ENCODE results near the gene DNM3.
"Not testable (repeated sequence)": the region's sequence is repeated elsewhere in the genome, so short reads cannot be mapped to it uniquely, and the experiment has no call there.

DNM3 gene

DNA sequence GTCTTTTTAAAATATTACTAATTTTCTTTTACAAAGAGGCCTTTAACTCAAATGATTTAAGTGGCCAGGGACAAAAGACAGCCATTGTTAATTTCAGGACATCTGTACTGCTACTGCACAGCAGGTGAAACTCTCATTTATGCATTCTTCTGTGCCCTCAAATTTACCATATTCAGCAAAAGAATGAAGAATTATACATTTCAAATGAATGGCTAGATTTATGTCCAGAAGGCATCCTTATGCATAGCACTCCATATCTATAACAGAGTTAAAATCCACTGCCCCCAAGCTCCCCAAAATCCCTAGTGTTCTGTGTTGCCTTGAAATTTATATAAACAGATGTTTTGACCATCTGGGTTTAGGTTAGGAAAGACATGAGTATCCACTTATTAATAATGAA is 202.6 kb downstream of the DNM3 start:
- DNase-seq = no peak

DNA sequence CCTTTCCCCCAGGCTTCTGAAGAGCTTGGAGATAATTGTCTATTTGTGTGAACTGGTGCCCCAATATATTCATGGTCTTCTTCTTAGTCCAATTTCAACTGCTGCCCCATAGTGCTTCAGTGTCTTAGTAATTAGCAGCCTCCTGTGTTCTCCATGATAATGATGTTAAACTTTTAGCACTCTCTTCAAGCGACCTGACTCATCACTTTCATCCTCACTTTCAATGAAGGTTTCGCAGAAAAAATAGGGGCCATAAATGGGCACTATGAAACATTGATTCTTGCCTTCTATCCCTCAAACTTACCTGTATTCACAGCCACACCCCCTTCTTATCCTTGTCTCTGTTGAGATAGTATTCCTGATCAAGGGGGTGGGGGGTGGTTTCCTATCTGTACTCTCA is 210.6 kb downstream of the DNM3 start:
- DNase-seq = no peak

DNA sequence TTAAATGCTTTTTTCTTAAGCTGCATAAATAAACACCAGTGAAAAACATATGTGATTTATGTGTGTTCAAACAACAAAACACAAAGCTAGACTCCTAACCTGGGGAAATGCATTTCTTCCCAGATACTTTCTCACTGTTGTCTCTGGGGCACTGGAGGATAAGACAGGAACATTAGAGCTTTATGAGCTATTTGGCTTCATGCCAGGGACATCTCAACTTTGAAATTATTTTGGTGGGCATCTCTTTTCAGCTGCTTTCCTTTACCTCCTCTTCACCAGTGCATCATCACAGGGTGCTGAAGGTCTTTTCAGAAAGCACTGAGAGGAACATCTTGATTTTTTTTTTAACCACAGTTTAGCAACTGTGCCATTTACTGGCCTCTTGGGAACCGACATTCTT is 212.9 kb downstream of the DNM3 start:
- DNase-seq = no peak

DNA sequence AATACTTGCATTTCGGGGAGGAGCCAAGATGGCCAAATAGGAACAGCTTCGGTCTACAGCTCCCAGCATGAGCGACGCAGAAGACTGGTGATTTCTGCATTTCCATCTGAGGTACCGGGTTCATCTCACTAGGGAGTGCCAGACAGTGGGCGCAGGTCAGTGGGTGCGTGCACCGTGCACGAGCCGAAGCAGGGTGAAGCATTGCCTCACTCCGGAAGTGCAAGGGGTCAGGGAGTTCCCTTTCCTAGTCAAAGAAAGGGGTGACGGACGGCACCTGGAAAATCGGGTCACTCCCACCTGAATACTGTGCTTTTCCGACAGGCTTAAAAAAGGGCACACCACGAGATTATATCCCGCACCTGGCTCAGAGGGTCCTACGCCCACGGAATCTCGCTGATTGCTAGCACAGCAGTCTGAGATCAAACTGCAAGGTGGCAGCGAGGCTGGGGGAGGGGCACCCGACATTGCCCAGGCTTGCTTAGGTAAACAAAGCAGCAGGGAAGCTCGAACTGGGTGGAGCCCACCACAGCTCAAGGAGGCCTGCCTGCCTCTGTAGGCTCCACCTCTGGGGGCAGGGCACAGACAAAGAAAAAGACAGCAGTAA is 214.6 kb downstream of the DNM3 start:
- not testable (repeated sequence) for DNase-seq

DNA sequence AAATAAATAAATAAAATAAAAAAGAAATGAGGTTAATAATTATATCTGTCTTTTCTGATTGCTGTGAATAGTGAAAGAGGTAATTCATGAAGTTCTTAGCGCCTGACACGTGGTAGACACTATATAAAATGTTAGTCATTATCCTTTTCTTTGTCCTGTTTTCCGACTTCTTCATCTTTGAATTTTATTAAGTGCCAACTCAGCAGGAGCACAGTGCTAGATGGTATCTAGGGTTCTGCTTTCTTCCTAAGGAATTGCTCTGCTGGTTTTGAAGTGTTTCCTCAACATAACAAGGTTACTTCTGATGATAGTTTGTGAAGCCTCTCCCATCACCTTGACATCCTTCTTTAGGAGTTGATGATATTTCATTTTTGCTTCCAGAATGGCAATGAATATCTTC is 227.0 kb downstream of the DNM3 start:
- no peak for DNase-seq

DNA sequence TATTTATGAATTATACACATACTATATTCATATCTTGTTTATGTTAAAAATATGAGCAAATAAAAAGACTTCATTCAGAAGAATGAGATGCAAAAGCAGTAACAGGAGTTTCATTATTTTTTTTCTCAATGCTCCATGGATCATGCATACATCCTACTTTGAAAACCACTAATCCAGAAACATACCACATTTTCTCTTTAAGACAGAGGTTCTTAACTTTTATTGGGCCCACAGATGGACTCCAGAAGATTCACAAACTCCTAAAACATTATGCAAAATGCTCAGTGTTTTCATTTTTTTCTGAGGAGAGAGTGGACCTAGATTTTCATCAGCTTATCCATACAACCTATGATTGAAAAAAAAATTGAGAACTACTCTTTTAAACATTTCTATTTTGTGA is 227.8 kb downstream of the DNM3 start:
- no peak for DNase-seq

DNA sequence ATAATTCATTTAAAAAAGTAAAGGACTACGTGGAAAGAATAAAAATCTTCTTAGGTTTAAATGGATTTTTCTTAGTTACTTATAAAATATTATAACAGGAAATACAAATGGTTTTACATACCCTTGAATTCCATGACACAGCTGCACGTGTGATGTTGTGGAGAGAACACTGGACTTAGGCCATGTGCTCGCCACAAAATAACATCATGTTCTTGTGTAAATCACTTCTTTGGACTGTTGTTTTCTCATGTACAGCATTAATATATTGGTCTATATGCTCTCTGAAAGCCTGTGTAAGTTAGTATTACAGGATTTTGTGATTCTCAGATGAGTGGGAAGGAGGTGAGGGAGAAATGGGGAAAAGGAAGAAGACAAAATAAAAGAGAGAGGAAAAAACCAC is 228.2 kb downstream of the DNM3 start:
- DNase-seq = no peak

DNA sequence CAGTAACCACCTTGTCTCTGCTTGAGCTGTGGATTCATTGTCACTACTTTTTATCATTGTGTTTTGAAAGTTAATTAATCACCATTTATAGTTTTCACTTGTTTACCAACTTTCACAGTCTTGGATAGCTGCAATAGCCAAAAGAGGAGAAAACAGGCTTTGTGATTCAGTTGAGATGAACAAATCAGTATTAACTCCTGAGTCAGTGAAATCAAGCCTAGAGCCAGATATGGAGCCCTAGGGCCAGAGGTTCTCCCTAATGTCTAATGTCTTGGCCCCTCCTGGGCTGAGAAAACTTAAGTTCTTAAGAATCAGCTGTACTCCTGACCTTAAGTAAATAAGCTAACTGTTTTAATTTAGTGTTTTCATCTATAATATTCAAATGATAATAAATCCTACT is 228.8 kb downstream of the DNM3 start:
- DNase-seq = no peak

DNA sequence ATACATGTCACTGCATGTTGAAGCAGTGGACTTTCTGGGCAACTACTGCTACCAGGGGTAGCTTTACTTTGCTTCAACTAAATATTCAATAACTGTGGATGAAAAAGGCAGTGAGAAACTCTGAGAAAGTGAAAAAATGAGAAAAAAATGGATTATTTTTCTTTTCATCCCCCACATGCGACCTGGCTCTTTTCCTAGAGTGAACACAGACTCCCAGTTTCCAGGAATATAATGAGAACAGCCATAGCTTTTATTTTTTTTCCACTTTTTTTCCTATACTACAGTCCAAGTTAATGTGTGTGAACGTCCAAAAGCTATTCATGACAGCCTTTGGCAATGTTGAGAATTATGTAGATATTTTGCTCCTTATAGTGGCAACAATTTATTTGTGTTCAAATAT is 230.4 kb downstream of the DNM3 start:
- DNase-seq = no peak

DNA sequence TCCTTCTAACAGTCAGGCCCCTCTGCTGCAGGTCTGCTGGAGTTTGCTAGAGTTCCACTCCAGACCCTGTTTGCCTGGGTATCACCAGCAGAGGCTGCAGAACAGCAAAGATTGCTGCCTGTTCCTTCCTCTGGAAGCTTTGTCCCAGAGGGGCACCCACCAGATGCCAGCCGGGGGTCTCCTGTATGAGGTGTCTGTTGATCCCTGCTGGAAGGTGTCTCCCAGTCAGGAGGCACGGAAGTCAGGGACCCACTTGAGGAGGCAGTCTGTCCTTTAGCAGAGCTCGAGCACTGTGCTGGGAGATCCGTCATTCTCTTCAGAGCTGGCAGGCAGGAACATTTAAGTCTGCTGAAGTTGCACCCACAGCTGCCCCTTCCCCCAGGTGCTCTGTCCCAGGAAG is 238.6 kb downstream of the DNM3 start:
- DNase-seq = not testable (repeated sequence)

DNA sequence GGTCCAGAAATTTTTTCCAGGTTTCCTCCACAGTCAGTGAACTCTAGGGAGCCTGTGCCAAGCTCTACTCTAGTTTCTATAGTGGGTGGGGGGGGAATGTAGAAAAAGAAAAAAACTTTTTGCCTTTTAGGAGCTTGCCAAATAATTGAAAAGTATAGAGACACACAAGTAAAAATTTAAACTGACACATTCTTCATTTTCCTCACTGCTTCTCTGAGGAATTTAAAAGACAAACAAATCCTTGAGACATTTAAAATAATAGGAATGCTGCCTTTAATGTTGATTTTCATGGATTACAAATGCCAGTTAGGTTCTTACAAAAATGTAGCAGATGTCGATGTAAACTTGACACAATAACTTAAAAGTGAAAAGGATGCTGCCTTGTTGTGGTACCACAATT is 241.9 kb downstream of the DNM3 start:
- DNase-seq = no peak

DNA sequence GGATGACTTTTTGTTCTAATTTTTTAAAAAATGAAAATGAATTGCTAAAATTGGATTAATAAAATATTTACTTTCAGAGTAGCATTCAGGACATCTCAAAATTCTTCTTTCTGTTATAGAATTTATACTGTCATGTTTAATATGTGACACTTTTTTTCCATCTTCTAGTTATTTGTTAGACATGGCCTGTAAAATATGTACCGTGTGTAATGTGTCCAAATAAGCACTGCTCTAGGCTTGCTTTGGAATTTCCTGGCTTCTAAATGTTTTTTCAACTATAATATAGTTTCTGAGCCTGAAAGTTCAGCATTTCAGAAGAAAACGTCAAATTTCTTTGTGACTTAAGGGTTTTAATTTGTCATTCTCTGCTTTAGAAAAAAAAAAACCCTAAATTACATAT is 243.6 kb downstream of the DNM3 start:
- DNase-seq = no peak

DNA sequence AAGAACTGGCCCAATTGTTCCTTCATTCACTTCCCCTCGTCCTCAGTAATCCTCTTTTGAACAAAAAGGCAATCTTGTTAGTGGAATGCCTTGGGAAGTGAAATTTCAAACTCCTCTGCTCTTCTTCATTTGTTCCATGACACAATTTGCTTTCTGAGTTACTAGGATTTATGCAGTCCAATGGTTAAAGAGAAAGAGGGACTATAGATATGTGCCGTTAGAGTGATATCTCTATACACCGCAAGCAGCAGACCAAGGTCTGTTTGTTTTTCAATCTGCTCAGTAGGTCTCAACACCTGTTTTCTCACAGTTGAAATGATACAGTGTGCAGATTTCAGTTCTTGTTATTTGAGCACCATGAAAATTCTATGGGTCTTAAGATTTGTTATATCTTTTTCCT is 244.0 kb downstream of the DNM3 start:
- DNase-seq = no peak

DNA sequence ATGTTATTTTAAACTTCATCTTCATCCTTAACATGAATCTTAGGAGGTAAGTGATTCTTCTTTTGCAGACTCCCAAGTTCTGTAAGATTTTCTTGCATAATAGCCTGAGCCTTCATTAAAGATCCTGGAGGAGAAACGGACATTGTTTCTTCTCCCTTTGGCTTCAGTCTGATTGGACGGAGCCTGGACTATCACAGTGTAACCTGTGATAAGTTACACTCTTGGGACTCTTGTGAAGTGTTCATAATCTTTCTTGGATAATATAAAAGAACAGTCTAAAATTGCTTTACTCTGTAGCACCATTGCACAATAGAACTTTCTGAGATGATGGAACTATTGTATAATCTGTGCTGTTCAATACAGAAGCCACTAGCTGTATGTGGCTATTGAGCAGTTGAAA is 244.8 kb downstream of the DNM3 start:
- no peak for DNase-seq

DNA sequence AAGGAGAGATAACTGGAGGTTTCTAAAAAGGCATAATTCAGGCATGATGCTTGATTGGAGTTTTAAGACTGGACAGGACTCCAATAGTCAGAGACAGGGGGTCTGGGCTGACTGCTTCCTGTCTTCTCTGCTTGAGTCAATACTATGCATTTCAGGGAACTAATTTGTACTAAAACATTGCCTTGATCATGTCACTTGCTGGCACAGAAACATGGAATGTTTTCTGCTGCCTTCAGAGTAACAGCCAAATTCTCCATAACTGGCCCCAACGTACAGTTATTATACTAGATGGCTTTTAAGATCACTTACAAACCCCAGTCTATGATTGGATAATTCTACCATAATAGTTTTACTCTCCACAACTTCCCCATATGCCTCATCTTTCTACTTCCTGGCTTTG is 247.0 kb downstream of the DNM3 start:
- no peak for DNase-seq

DNA sequence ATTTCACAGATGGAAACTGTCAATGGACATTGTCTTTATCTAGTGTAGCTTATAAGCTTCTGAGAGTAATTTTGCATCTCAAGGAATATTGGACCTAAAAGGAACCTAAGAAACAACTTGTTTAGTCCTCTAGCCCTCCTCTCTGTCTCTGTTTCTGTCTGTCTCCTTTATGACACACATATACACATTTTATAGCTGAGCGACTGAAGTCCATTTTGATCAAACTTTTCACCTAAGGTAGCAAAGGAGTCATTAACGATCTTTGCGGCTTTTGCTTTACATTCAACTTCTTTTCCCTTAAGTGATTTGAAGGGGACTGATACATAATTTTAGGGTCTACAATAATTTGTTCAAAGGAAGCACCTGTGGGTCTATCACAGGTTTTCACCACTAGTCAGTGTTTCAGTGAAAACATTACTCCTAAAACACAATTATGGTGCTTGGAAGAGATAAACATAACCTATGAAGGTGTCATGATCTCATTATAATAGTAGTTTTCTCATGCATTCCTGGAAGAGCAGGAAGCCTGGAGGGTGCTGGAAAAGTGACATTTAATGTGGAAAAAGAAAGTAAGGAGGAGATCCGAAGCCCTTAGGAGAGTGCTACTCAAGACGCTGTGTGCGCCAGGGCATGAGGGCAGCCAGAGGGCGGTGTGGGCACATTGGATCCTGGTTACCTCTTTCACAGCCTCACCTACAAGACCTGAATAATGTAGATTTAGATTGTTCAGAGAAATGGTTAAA is 248.6 kb downstream of the DNM3 start:
- DNase-seq = no peak

DNA sequence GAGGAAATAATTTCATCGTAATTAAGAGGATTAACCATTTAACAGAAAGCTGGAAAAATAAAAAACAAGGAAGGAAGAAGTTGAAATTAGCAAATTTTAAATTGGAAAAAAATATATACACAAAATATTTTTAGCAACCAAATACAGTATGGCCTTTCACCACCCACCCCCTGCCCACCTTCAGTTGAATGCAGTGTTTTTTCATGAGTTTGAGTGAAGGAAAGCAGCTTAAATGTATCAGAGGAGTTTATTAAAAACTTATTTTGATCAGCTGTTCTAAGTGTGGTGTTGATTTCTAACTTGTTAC is 249.2 kb downstream of the DNM3 start:
- no peak for DNase-seq

DNA sequence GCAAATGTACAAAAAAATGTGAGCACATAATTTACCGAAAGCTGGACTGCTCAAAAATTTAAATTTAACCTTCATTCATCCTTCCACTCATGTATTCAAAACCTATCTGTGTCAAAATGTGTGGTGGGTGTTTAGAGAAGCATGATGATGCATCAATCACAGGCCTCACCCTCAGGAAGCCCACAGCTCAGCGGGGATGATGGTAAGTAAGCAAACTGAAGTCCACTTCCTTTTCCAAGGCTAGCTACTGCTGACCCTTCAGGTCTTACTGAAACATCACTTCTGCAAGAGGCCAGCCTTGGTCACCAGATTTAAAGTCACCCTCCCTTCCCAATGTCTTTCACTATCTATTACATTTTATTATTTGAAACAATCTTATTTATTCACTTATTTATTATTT is 254.5 kb downstream of the DNM3 start:
- DNase-seq = peak in 1 of 2 donors; percentile 29

DNA sequence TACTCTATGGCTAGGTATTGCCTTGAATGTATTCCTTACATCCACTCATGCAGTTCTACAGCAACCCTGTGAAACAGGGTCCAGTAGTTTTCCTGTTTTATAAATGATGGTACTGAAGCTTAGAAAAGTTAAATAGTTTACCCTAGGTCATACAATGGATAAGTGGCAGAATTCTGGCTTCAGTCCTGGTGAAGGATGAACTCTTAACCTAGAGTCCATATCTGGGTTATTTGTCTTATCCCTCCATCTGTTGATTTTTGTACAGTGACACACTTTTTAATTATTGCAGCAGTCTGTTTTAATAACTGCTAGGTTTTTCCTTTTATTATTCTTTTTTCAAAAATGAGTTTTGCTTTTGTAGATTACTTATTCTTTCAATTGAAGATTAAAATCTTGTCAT is 263.9 kb downstream of the DNM3 start:
- DNase-seq = no peak

DNA sequence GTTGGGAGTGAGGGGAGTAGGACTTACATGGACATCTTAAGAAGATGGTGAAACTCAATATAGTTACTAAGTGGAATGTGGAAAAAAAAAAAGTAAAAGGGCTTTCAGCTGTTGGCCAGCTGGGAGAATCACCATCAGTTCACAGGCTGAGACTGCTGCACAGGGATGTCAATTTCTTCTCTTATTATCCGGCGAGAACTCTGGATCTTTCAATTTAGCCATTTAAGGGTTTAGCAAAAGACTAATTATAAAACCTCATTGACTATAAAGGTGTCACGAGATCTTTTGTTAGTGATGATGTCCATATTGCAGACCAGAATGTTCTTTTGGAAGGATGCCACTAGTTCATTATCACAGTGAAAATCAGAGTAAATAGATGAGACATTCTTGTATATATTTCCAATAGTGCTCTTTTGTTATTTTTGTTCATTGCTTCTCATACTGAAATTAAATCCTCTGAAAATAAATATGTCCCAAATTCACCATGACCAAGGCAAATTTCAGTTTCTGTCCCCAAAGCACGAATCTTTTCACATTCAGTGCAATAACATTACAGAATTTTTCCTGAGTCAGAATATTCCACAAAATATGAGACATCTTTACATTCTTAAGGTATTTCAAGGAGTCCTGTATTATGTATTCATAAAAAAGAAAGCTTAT is 266.1 kb downstream of the DNM3 start:
- DNase-seq = no peak

DNA sequence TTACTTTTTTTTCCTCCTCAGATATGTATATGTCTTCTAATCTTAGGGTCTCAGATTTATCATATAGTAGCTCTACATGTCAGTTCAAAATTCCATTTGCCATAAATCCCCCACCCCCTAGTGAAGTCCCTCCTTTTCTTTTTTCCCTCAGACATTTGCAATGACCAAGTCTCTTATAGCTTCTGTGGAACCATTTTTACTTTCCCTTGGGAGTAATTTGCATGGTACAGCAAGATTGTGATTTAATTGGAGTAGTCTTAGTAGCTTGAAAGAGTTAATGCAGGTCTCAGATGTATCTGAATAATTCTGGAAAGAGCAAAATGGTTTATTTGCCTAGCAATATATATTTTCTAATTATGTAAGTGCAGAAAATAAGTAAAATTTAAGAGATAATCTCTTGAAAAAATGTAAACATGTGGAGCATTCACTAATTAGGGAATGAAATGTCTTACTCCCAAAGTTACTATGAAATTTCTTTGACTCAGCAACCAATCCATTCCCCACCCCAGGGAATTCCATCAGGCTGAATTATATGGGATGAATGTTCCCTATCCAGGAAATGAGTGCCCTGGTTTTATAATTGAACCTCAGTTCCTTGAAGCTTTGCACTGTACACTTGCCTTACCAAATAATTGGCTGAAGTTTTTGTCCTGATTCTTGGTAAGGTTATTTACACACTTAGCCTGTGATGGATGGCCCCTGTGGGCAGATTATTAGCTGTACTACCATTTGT is 267.0 kb downstream of the DNM3 start:
- DNase-seq = no peak

DNA sequence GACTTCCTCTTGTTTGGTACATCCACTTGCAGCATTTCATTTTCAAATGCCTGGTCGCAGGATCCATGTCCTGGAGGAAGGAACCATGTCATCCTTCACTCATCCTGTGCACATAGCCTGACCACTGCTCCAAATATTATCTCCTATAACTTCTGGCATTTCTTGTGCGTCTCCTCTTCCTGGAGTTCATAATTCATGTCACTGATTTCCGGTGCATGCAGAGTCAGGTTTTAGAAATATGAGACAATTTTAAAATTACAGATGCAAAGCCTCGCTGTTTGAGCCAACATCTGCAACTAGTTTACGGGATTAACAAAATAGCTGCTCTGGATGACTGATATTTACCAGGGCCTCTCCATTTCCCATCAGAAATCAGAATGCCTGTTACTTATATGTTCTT is 268.1 kb downstream of the DNM3 start:
- DNase-seq = no peak

DNA sequence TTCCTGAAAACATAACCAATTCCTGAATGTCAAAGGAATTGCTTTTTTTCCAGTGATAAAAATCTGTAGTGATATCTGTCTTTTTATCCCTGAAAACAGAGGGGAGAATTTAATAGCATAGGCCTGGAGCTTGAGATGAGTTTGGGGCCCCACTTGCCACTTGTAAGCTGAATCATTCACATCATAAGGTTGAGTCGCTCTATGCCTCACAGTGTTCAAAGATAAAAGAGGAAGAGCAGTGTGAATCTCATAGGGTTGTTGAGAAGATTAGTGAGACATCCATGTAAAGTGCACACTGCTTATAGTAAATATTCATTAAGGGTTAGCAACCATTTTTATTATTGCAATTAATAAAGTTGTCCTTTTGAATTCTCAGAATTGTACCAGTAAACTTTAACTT is 271.3 kb downstream of the DNM3 start:
- DNase-seq = no peak

DNA sequence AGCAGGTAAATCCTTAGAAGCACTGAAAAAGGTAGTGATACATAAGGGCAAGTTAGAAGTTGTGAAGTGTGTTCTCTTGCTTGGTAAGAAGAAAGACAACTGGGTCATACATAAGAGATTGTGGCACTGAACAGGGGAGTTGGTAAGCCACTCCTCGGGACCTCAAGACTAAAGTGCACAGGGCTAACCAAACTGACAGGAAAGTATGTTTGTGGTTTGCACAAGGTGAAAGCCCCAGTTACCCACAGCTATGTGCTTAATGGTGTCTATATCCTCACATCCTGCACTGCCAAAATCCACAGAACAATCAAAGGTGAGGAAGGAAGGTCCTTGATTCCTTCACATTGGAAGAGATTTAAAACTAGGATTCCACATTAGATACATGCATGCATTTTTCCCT is 276.5 kb downstream of the DNM3 start:
- DNase-seq = no peak
